HL-60 (cell line): ENCODE measurements around the gene ELMO1.

Source experiments
- CTCF ChIP-seq: IDR thresholded peaks from one replicate; pipeline ENCODE4 v1.5.1; 2011; ENCODE audit warnings: low read length, control low read depth, inconsistent platforms; ENCODE audit not compliant: insufficient read depth
- GABPA ChIP-seq: IDR thresholded peaks from 2 replicates; pipeline ENCODE4 v1.6.1; 2012; ENCODE audit warnings: low read depth
- POLR2AphosphoS5 ChIP-seq: IDR thresholded peaks from 2 replicates; pipeline ENCODE4 v1.6.1; 2012; ENCODE audit warnings: low read depth
- TF ChIP-seq, protein P1 (sequence below): IDR thresholded peaks from 2 replicates; pipeline ENCODE4 v1.6.1; 2012; ENCODE audit warnings: low read depth; ENCODE audit not compliant: insufficient replicate concordance

- TF ChIP-seq CTCF (no peak), POLR2AphosphoS5 (no peak), GABPA (no peak)
- TF ChIP-seq, protein P1, sequence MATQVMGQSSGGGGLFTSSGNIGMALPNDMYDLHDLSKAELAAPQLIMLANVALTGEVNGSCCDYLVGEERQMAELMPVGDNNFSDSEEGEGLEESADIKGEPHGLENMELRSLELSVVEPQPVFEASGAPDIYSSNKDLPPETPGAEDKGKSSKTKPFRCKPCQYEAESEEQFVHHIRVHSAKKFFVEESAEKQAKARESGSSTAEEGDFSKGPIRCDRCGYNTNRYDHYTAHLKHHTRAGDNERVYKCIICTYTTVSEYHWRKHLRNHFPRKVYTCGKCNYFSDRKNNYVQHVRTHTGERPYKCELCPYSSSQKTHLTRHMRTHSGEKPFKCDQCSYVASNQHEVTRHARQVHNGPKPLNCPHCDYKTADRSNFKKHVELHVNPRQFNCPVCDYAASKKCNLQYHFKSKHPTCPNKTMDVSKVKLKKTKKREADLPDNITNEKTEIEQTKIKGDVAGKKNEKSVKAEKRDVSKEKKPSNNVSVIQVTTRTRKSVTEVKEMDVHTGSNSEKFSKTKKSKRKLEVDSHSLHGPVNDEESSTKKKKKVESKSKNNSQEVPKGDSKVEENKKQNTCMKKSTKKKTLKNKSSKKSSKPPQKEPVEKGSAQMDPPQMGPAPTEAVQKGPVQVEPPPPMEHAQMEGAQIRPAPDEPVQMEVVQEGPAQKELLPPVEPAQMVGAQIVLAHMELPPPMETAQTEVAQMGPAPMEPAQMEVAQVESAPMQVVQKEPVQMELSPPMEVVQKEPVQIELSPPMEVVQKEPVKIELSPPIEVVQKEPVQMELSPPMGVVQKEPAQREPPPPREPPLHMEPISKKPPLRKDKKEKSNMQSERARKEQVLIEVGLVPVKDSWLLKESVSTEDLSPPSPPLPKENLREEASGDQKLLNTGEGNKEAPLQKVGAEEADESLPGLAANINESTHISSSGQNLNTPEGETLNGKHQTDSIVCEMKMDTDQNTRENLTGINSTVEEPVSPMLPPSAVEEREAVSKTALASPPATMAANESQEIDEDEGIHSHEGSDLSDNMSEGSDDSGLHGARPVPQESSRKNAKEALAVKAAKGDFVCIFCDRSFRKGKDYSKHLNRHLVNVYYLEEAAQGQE: no peak
Observed at GRCh38 chr7:37105762-37106161, 342.9 kb downstream of the ELMO1 start.
